Ureter (tissue), 1 donor: Measurements from ENCODE around the gene FKBP7. TPM values are rescaled to one million over a fixed set of nuclear protein-coding genes. Genes with fewer than 3 reads are reported as not detected.

Experiments used
- total RNA-seq: library from RNA; stranded (reverse); gene quantifications from one replicate; pipeline ENCODE4 v1.2.4, GENCODE V29; 2023
- donor health status: DM: yes; HTN: yes; CAD: no.

FKBP7 gene
- total RNA-seq, 1 donor from 2014 or later = 13.6 TPM

Other genes with a start within 250 kb of the FKBP7 start
- 48.1 TPM for gene PRKRA, start 27.4 kb downstream of the FKBP7 start, total RNA-seq
- gene PJVK, start 27.2 kb downstream of the FKBP7 start, total RNA-seq = 5.8 TPM
- gene PLEKHA3, start 1.9 kb upstream of the FKBP7 start, total RNA-seq = 38.6 TPM